HUDEP-2 (cell line): ENCODE measurements around the gene PAX6.
"Not testable (repeated sequence)": the region's sequence is repeated elsewhere in the genome, so short reads cannot be mapped to it uniquely, and the experiment has no call there.

ENCODE experiments used
- DNase-seq, 76 experiments: peaks; one replicate each; lab custom pipeline; 2025; ENCODE audit not compliant: unreplicated experiment in 76 of 76; lab: John Stamatoyannopoulos, UW

PAX6 gene

GRCh38 chr11:31779374-31779791 is 31.7 kb downstream of the PAX6 start:
- DNase-seq = no peak

GRCh38 chr11:31772412-31772811 is 38.7 kb downstream of the PAX6 start:
- no peak for DNase-seq

- no peak for DNase-seq
Measured at GRCh38 chr11:31770011-31770700, 41.0 kb downstream of the PAX6 start.

GRCh38 chr11:31768749-31769640 is 42.1 kb downstream of the PAX6 start:
- DNase-seq = no peak

GRCh38 chr11:31767685-31768084 is 43.4 kb downstream of the PAX6 start:
- no peak for DNase-seq

GRCh38 chr11:31767066-31767465 is 44.1 kb downstream of the PAX6 start:
- DNase-seq = no peak

GRCh38 chr11:31764766-31765165 is 46.4 kb downstream of the PAX6 start:
- DNase-seq = no peak

- no peak for DNase-seq
Measured at GRCh38 chr11:31764261-31764660, 46.9 kb downstream of the PAX6 start.

GRCh38 chr11:31763296-31763695 is 47.8 kb downstream of the PAX6 start:
- no peak for DNase-seq

GRCh38 chr11:31761636-31762035 is 49.5 kb downstream of the PAX6 start:
- no peak for DNase-seq

- no peak for DNase-seq
Measured at GRCh38 chr11:31757260-31757835, 53.8 kb downstream of the PAX6 start.

- DNase-seq = no peak
Measured at GRCh38 chr11:31747581-31747980, 63.5 kb downstream of the PAX6 start.

- not testable (repeated sequence) for DNase-seq
Measured at GRCh38 chr11:31740731-31741368, 70.3 kb downstream of the PAX6 start.

GRCh38 chr11:31740131-31740530 is 71.0 kb downstream of the PAX6 start:
- no peak for DNase-seq
